ENCODE measurements around the gene ME3. TPM values are rescaled to one million over a fixed set of nuclear protein-coding genes. Genes with fewer than 3 reads are reported as not detected.

Gene ME3
- total RNA-seq, 1 donor from 2014 or later: 28.5 TPM

DNA sequence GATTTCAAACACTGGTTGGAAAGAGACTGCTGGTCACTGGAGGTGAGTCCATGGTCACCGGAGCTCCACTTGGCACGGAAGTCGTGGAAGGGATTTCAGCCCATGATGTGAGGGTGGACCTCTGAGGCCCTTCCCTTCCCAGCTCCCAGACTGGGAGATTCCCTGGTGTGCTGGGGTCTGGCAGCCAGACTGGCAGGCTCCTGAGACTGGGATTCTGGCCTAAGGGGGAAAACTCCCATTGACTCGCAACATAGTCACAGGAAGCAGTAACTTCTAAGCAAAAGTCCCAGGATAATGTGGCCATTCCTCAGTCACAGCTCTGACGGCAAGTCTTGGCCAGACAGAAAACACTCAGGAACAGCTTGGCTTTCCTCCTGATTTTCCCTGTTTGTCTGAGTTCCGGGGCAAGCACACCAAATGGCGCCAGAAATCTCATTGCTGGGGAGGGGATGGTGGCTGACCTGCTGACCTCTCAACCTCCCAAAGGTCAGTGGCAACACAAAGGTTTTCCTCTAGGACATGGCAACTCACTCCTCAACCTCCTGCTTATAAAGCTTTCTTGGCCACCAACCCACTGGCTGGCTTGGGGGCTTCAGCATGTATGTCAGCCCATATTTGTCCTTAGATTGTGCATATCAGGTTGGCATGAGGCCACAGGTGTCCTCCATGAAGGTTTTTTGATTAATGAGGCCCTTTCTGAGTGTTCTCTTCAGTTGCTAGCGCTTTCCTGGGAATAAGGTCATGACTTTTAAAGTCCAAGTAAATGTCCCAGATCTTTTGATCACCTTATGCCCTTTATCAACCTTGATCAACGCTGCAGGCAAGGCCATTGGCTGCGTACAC lies 198.2 kb downstream of the ME3 start:
- TF ChIP-seq, protein P1, sequence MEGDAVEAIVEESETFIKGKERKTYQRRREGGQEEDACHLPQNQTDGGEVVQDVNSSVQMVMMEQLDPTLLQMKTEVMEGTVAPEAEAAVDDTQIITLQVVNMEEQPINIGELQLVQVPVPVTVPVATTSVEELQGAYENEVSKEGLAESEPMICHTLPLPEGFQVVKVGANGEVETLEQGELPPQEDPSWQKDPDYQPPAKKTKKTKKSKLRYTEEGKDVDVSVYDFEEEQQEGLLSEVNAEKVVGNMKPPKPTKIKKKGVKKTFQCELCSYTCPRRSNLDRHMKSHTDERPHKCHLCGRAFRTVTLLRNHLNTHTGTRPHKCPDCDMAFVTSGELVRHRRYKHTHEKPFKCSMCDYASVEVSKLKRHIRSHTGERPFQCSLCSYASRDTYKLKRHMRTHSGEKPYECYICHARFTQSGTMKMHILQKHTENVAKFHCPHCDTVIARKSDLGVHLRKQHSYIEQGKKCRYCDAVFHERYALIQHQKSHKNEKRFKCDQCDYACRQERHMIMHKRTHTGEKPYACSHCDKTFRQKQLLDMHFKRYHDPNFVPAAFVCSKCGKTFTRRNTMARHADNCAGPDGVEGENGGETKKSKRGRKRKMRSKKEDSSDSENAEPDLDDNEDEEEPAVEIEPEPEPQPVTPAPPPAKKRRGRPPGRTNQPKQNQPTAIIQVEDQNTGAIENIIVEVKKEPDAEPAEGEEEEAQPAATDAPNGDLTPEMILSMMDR (IDR thresholded peaks at IDR 0.05): no peak
- TF ChIP-seq POLR2AphosphoS5 (IDR thresholded peaks at IDR 0.05; ENCODE audit: insufficient read depth in 1 of 2, low read depth in 1 of 2): no peak
- no peak for TF ChIP-seq POLR2A (IDR thresholded peaks at IDR 0.05)
- Histone ChIP-seq H3K4me3 (no peak overlapping the region), H3K27me3 (no peaks in the 10 kb centered on the region), H3K4me1 (peaks cover 20% of the 10 kb centered on the region), H3K36me3 (no peaks in the 10 kb centered on the region), H3K27ac (no peak overlapping the region), H3K9me3 (no peaks in the 10 kb centered on the region)
- DNase-seq (ENCODE audit: extremely low spot score in 2 of 2): no peak
- intact Hi-C loops (cut with DNase I): no loop called here

DNA sequence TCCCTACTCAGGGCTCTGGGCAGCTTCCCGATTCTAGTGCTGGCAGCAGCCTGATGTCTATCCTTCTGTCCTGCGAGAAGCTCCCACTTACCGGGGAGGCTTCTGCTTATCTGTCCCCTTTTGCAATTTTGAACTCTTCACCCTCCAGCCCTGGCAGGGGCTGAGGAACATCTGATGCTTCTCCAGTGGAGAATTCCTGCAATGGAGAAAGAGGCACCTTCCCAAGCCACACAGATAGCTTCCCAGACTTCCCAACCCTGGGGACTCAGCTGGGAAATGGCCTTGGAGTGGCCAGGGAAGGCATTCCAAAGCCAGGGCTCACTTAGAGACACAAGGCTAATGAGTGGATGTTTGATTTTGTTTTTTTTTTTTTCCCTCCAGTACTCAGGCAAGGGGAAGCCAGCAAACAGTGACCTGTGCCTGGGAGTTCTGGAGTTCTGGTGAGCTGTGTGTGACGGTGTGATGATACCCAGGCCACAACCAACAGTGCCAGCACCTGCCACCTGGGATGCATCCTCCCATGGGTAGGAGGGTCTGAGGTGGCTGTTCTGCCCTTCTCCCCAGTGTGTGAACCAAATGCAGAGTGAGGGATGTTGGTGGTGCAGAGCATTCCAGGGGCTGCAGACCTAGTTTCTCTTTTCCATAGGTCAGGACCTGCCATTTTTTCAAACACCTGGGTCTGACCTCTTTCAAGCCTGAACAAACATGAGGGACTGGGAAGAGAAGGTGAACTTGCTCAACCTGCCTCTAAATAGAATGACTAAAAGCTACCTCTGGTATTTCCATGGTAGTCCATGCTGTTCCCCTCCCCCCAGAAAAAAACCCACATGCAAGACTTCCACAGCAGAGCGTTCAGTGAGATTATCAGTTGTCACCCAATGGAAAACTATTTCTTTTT lies 202.7 kb downstream of the ME3 start:
- Histone ChIP-seq H3K27ac (no peak overlapping the region), H3K27me3 (no peaks in the 10 kb centered on the region), H3K4me1 (no peaks in the 10 kb centered on the region), H3K9me3 (no peaks in the 10 kb centered on the region), H3K4me3 (no peak overlapping the region), H3K36me3 (no peaks in the 10 kb centered on the region)
- no peak for DNase-seq (ENCODE audit: extremely low spot score in 2 of 2)
- intact Hi-C loops (cut with DNase I): no loop called here
- TF ChIP-seq POLR2AphosphoS5 (IDR thresholded peaks at IDR 0.05; ENCODE audit: insufficient read depth in 1 of 2, low read depth in 1 of 2): no peak
- TF ChIP-seq POLR2A (IDR thresholded peaks at IDR 0.05): no peak
- TF ChIP-seq, protein P1 (IDR thresholded peaks at IDR 0.05): no peak

DNA sequence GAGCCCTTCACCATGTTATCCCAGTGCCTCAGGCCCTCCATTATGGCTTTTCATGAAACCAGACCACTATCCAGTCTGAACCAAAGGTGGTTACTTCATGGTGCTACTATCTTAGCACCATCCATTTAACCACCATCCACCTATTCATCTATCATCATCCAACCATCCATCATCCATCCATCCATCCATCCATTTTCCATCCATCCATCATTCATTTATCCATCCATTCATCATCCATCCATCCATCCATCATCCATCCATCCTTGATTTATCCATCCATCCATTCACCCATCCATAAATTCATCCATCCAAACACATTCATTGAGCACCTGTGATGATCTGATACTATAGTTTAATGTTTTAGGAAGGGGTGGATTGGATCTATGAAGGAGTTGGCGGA lies 204.2 kb downstream of the ME3 start:
- Histone ChIP-seq H3K9me3 (no peaks in the 10 kb centered on the region), H3K27me3 (no peaks in the 10 kb centered on the region), H3K36me3 (no peaks in the 10 kb centered on the region), H3K4me1 (no peaks in the 10 kb centered on the region), H3K4me3 (no peak overlapping the region), H3K27ac (no peak overlapping the region)
- no peak for TF ChIP-seq POLR2A (IDR thresholded peaks at IDR 0.05)
- TF ChIP-seq, protein P1 (IDR thresholded peaks at IDR 0.05): no peak
- intact Hi-C loops (cut with DNase I): no loop called here
- no peak for DNase-seq (ENCODE audit: extremely low spot score in 2 of 2)

DNA sequence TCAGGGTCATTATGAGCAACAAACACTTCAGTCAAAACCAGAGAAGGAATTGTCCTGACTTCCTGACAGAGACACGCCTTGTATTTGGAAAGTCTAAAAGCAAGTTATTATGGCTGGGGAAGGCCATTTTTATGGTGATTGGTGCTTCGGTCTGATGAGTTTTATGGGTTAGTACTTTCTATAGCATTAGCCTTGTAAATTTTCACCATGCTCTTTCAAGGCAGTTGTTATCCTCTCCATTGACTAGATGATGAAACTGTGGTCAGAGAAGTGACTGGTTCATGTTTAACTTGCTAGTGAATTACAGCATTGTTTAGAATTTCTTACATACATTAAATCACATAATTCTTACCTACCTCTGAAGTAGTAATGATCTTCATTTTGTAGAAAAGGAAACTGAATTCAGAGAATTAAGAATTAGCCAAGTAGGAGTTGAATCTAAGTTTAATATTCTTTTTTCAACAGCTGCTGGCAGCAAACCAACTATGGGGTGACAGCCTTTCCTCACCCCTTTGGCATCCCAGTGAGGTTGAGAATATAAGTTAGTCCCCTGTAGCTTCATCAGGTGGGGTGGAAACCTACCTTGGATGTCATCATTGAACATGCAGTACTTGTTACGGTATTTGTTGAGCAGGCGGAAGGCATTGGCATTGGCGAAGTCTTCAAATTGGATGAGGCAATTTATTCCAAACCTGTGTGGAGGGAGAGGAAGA lies 207.8 kb downstream of the ME3 start:
- peaks cover 0 to 5% of the 10 kb centered on the region in 2 donors for H3K36me3 ChIP-seq
- no peak overlapping the region for H3K4me3 ChIP-seq
- no peaks in the 10 kb centered on the region for H3K9me3 ChIP-seq
- no peaks in the 10 kb centered on the region for H3K27me3 ChIP-seq
- TF ChIP-seq POLR2A (IDR thresholded peaks at IDR 0.05) (no peak), POLR2AphosphoS5 (IDR thresholded peaks at IDR 0.05; ENCODE audit: insufficient read depth in 1 of 2, low read depth in 1 of 2) (no peak)
- TF ChIP-seq, protein P1 (IDR thresholded peaks at IDR 0.05): no peak
- peaks cover 18% of the 10 kb centered on the region for H3K4me1 ChIP-seq
- H3K27ac ChIP-seq: no peak overlapping the region
- no peak for DNase-seq (ENCODE audit: extremely low spot score in 2 of 2)
- intact Hi-C loops (cut with DNase I): no loop called here

Measured in vagina (tissue), 2 donors.